Measurements from ENCODE around the gene YPEL5. TPM values are rescaled to one million over a fixed set of nuclear protein-coding genes. Genes with fewer than 3 reads are reported as not detected.
A peak's percentile ranks its signal among the peaks of the same experiment; 100 is the strongest.

YPEL5 gene
- total and polyA plus RNA-seq, 12 donors = 35.5 to 88.8 (median 68.3) TPM

GRCh38 chr2:30194421-30194820 lies 47.6 kb downstream of the YPEL5 start:
- Histone ChIP-seq H3K4me1 (peaks cover 0 to 5% (median 0%) of the 10 kb centered on the region in 9 donors), H3K27me3 (no peaks in the 10 kb centered on the region), H3K36me3 (no peaks in the 10 kb centered on the region), H3K27ac (no peak overlapping the region), H3K4me3 (no peak overlapping the region), H3K9me3 (no peaks in the 10 kb centered on the region)
- no peak for DNase-seq
- WGBS, 2 donors = 65 to 72% methylated on average over 7 of the region's 7 CpGs
- TF ChIP-seq CTCF (IDR thresholded peaks at IDR 0.05) = no peak
- peak in 4 of 8 donors; percentile 41 to 68 (median 64) for ATAC-seq
- intact Hi-C loops (cut with DNase I) = no loop called here

GRCh38 chr2:30195016-30195415 lies 48.2 kb downstream of the YPEL5 start:
- Histone ChIP-seq H3K9me3 (no peaks in the 10 kb centered on the region), H3K36me3 (no peaks in the 10 kb centered on the region), H3K27ac (no peak overlapping the region), H3K4me3 (no peak overlapping the region), H3K4me1 (peaks cover 0 to 5% (median 0%) of the 10 kb centered on the region in 9 donors), H3K27me3 (no peaks in the 10 kb centered on the region)
- WGBS, 2 donors = 82 to 83% methylated on average over 4 of the region's 4 CpGs
- no peak for DNase-seq
- no peak for TF ChIP-seq CTCF (IDR thresholded peaks at IDR 0.05)
- intact Hi-C loops (cut with DNase I) = no loop called here
- no peak for ATAC-seq

- WGBS, 2 donors = 49 to 57% methylated on average over 6 of the region's 6 CpGs
- Histone ChIP-seq H3K27me3 (no peaks in the 10 kb centered on the region), H3K9me3 (no peaks in the 10 kb centered on the region), H3K27ac (no peak overlapping the region), H3K36me3 (no peaks in the 10 kb centered on the region), H3K4me1 (peaks cover 0 to 17% (median 8%) of the 10 kb centered on the region in 9 donors), H3K4me3 (no peak overlapping the region)
- intact Hi-C loops (cut with DNase I) = no loop called here
- ATAC-seq = peak in 1 of 8 donors; percentile 31
- DNase-seq = no peak
- TF ChIP-seq CTCF (IDR thresholded peaks at IDR 0.05) = no peak
Observed at GRCh38 chr2:30197570-30198192, 50.9 kb downstream of the YPEL5 start.

- WGBS, 2 donors = 15 to 19% methylated on average over 1 of the region's 1 CpG
- intact Hi-C loops (cut with DNase I) = loop anchor here in 3 of 10 donors (5.0 to 10.0 kb wide), 2 partner anchors 35 to 273 kb away; no protein-coding TSS in a partner anchor
- Histone ChIP-seq H3K9me3 (no peaks in the 10 kb centered on the region), H3K36me3 (no peaks in the 10 kb centered on the region), H3K4me3 (no peak overlapping the region), H3K27ac (peak overlapping the region in 6 of 10 donors; percentile 36 to 72 (median 56)), H3K4me1 (peaks cover 0 to 29% (median 8%) of the 10 kb centered on the region in 9 donors), H3K27me3 (no peaks in the 10 kb centered on the region)
- no peak for TF ChIP-seq CTCF (IDR thresholded peaks at IDR 0.05)
- DNase-seq = peak; percentile 28 to 44
- ATAC-seq = peak; percentile 49 to 90 (median 83)
Observed at GRCh38 chr2:30201990-30202389, 55.2 kb downstream of the YPEL5 start.

Data from heart right ventricle (tissue), 16 donors.